Measurements from ENCODE around the gene HS6ST2. TPM values are rescaled to one million over a fixed set of nuclear protein-coding genes. Genes with fewer than 3 reads are reported as not detected.

Gene HS6ST2
- total RNA-seq, 2 experiments from 2014 or later = not detected

GRCh38 chrX:132855780-132856341 lies 102.6 kb downstream of the HS6ST2 start:
- H3K4me3 Mint-ChIP-seq = no peak overlapping the region
- no peak overlapping the region for H3K27ac Mint-ChIP-seq
- H3K27me3 Mint-ChIP-seq = peaks cover 8% of the 10 kb centered on the region
- peaks cover 35% of the 10 kb centered on the region for H3K4me1 Mint-ChIP-seq
- H3K36me3 Mint-ChIP-seq (ENCODE audit: low read depth) = peaks cover 13% of the 10 kb centered on the region
- CTCF ChIA-PET = no interaction called here
- no peak for DNase-seq
- H3K9me3 Mint-ChIP-seq = peaks cover 10% of the 10 kb centered on the region
- POLR2A ChIA-PET = no interaction called here

- no peak overlapping the region for H3K27ac Mint-ChIP-seq
- H3K4me3 Mint-ChIP-seq = no peak overlapping the region
- peaks cover 2% of the 10 kb centered on the region for H3K36me3 Mint-ChIP-seq (ENCODE audit: low read depth)
- no peak for DNase-seq
- CTCF ChIA-PET = interaction anchor here (0.8 kb wide), 1 partner anchor 12 kb away, joined by 3 read pairs; no protein-coding TSS in a partner anchor
- POLR2A ChIA-PET = no interaction called here
- H3K9me3 Mint-ChIP-seq = peaks cover 6% of the 10 kb centered on the region
- peaks cover 20% of the 10 kb centered on the region for H3K27me3 Mint-ChIP-seq
- H3K4me1 Mint-ChIP-seq = peaks cover 14% of the 10 kb centered on the region
These were observed 105.4 kb downstream of the HS6ST2 start for GRCh38 chrX:132853040-132853439.

DNA sequence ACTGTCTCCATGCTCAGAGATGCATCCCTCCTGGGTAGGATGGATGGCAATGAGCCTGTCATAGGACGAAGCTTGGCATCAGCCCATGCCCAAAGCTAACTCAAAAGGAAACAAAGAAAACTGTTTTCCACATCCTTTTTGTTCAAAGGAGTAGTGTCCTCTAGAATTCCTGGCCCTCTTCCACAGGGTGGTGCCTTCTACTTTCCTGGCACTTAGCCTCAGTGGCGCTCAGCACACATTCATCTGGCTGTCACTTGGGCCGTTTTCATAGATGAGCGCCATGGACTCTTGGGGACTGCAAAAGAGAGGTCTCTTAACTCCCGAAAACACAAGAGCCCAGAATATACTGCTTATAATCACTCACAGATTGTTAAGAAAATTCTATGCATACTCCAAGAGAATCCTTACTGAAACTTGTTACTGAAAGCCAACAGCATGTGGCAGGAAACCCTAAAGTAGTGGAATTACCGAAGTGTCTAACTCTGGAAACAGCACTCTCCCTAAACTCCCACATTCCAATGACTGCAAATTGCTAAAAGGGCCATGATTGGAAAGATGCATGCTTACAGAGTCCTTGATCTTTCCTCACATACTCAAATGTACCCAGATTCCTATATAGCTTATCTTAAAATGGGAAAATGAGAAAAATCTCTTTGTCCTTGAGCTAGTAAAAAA lies 110.0 kb downstream of the HS6ST2 start:
- Mint-ChIP-seq H3K4me3 (no peak overlapping the region), H3K27ac (no peak overlapping the region), H3K27me3 (peaks cover 28% of the 10 kb centered on the region), H3K4me1 (no peaks in the 10 kb centered on the region), H3K36me3 (ENCODE audit: low read depth) (no peaks in the 10 kb centered on the region), H3K9me3 (no peaks in the 10 kb centered on the region)
- CTCF ChIA-PET = no interaction called here
- no peak for DNase-seq
- POLR2A ChIA-PET = no interaction called here

- Mint-ChIP-seq H3K36me3 (ENCODE audit: low read depth) (no peaks in the 10 kb centered on the region), H3K27me3 (peaks cover 17% of the 10 kb centered on the region), H3K4me3 (no peak overlapping the region), H3K4me1 (no peaks in the 10 kb centered on the region), H3K9me3 (no peaks in the 10 kb centered on the region), H3K27ac (no peak overlapping the region)
- DNase-seq = no peak
- POLR2A ChIA-PET = no interaction called here
- CTCF ChIA-PET = no interaction called here
These were observed 115.1 kb downstream of the HS6ST2 start for GRCh38 chrX:132843363-132843762.

DNA sequence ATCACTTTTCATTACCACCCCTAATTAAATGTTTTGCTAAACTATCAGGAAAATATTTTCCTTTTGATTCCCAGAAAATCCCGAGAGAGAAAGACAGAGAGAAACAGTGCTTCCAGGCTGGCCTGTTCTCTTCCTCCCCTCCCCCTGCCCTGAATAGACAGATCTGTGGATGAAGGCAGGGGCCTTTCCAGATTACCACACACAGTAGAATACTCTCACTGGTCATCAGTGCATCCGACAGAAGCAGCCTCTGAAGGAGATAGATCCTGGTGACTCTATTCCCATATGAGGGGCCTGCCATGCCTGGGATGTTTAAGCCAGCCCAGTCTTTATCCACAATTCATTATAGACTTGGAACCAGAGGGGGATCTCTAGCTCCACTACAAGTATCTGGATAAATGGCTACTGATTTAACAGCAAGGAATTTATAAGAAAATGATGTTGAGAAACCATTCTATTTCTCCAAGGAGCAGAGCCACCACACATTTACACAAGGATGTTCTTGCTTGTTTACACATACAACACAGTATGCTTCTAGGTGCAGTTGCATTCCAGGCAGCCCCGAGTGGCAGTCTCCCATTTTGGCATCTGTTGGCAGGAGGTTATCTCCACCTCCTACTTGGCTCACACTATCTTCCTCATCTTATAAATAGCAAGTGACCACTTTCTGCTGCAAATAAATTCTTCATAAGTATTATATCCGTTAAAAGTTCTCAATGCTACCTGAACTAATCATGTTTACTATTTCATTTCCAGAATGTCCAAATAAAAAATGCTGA lies 115.8 kb downstream of the HS6ST2 start:
- CTCF ChIA-PET = no interaction called here
- POLR2A ChIA-PET = no interaction called here
- peaks cover 15% of the 10 kb centered on the region for H3K27me3 Mint-ChIP-seq

GRCh38 chrX:132837967-132838366 lies 120.5 kb downstream of the HS6ST2 start:
- H3K4me3 Mint-ChIP-seq = no peak overlapping the region
- H3K9me3 Mint-ChIP-seq = no peaks in the 10 kb centered on the region
- CTCF ChIA-PET = no interaction called here
- H3K36me3 Mint-ChIP-seq (ENCODE audit: low read depth) = no peaks in the 10 kb centered on the region
- H3K27ac Mint-ChIP-seq = no peak overlapping the region
- POLR2A ChIA-PET = no interaction called here
- H3K4me1 Mint-ChIP-seq = no peaks in the 10 kb centered on the region
- peaks cover 5% of the 10 kb centered on the region for H3K27me3 Mint-ChIP-seq
- no peak for DNase-seq

More for the DNA sequence above, 115.8 kb downstream of the HS6ST2 start:
- Mint-ChIP-seq H3K36me3 (ENCODE audit: low read depth) (no peaks in the 10 kb centered on the region), H3K4me1 (no peaks in the 10 kb centered on the region), H3K27ac (no peak overlapping the region), H3K9me3 (no peaks in the 10 kb centered on the region), H3K4me3 (no peak overlapping the region)
- no peak for DNase-seq

- H3K27ac Mint-ChIP-seq = no peak overlapping the region
- H3K9me3 Mint-ChIP-seq = no peaks in the 10 kb centered on the region
- POLR2A ChIA-PET = no interaction called here
These were observed 121.3 kb downstream of the HS6ST2 start for GRCh38 chrX:132837126-132837525.

GRCh38 chrX:132836471-132836870 lies 122.0 kb downstream of the HS6ST2 start:
- POLR2A ChIA-PET = no interaction called here

More at GRCh38 chrX:132837126-132837525, 121.3 kb downstream of the HS6ST2 start:
- CTCF ChIA-PET = no interaction called here
- Mint-ChIP-seq H3K36me3 (ENCODE audit: low read depth) (no peaks in the 10 kb centered on the region), H3K27me3 (peaks cover 5% of the 10 kb centered on the region), H3K4me1 (no peaks in the 10 kb centered on the region), H3K4me3 (no peak overlapping the region)
- no peak for DNase-seq

GRCh38 chrX:132834741-132835140 lies 123.7 kb downstream of the HS6ST2 start:
- no peaks in the 10 kb centered on the region for H3K27me3 Mint-ChIP-seq
- CTCF ChIA-PET = no interaction called here
- H3K4me3 Mint-ChIP-seq = no peak overlapping the region

More at GRCh38 chrX:132836471-132836870, 122.0 kb downstream of the HS6ST2 start:
- no peak overlapping the region for H3K27ac Mint-ChIP-seq
- H3K27me3 Mint-ChIP-seq = peaks cover 5% of the 10 kb centered on the region
- DNase-seq = no peak
- H3K9me3 Mint-ChIP-seq = no peaks in the 10 kb centered on the region
- H3K36me3 Mint-ChIP-seq (ENCODE audit: low read depth) = no peaks in the 10 kb centered on the region
- H3K4me3 Mint-ChIP-seq = no peak overlapping the region
- no peaks in the 10 kb centered on the region for H3K4me1 Mint-ChIP-seq
- CTCF ChIA-PET = no interaction called here

DNA sequence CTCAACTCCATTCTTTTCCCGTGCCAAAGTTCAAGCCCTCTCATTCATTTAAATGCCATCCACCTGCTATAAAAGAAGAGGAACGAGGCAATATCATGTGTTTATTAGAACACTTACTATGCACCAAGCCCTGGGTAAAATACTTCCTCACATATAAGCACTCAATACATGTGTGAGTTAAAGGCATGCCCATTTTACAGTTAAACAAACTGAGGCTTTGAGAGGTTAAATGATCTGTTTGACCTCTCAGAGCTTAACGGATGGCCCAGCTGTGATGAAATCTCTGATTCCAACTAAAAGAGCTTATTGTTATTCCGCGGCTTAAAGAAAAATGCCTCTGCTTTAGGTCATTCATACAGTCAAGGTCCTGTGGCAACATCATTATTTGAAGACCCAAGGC lies 124.3 kb downstream of the HS6ST2 start:
- H3K27ac Mint-ChIP-seq = no peak overlapping the region
- ChIA-PET POLR2A (no interaction called here), CTCF (interaction anchor here (0.6 kb wide), 1 partner anchor 10 kb away, joined by 3 read pairs; no protein-coding TSS in a partner anchor)
- H3K9me3 Mint-ChIP-seq = no peaks in the 10 kb centered on the region
- no peaks in the 10 kb centered on the region for H3K27me3 Mint-ChIP-seq
- no peak overlapping the region for H3K4me3 Mint-ChIP-seq
- DNase-seq = no peak
- no peaks in the 10 kb centered on the region for H3K36me3 Mint-ChIP-seq (ENCODE audit: low read depth)
- H3K4me1 Mint-ChIP-seq = no peaks in the 10 kb centered on the region

More at GRCh38 chrX:132834741-132835140, 123.7 kb downstream of the HS6ST2 start:
- DNase-seq = no peak
- H3K27ac Mint-ChIP-seq = no peak overlapping the region
- H3K4me1 Mint-ChIP-seq = no peaks in the 10 kb centered on the region
- H3K36me3 Mint-ChIP-seq (ENCODE audit: low read depth) = no peaks in the 10 kb centered on the region
- POLR2A ChIA-PET = no interaction called here
- H3K9me3 Mint-ChIP-seq = no peaks in the 10 kb centered on the region

DNA sequence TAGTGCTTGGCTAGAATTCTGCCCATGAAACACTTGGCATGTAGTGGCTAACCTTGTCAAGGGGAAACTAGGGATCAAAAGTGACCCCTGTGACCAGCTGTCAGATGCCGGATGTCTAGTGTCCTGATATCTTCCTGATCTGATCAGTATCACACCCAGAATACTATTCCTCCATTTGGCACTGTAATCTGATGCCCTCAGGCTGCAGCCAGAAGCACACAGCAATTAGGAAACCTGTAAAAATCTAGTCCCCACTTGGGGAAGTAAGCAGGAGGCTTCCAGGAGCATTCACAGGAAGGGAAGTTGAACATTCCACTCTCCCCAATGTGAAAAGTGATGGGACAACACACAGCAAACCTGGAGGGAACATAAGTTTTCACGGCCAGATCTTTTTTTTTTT lies 125.1 kb downstream of the HS6ST2 start:
- DNase-seq = no peak
- Mint-ChIP-seq H3K27ac (no peak overlapping the region), H3K4me1 (no peaks in the 10 kb centered on the region), H3K4me3 (no peak overlapping the region), H3K9me3 (no peaks in the 10 kb centered on the region), H3K36me3 (ENCODE audit: low read depth) (no peaks in the 10 kb centered on the region), H3K27me3 (no peaks in the 10 kb centered on the region)
- POLR2A ChIA-PET = no interaction called here
- CTCF ChIA-PET = interaction anchor here (0.7 to 1.0 kb wide), 3 partner anchors 10 to 179 kb away, joined by 3 read pairs; no protein-coding TSS in a partner anchor

- ChIA-PET POLR2A (no interaction called here), CTCF (interaction anchor here (1.2 kb wide), 1 partner anchor 8 kb away, joined by 4 read pairs; no protein-coding TSS in a partner anchor)
- Mint-ChIP-seq H3K4me1 (no peaks in the 10 kb centered on the region), H3K27ac (no peak overlapping the region), H3K4me3 (no peak overlapping the region), H3K9me3 (no peaks in the 10 kb centered on the region), H3K36me3 (ENCODE audit: low read depth) (no peaks in the 10 kb centered on the region), H3K27me3 (no peaks in the 10 kb centered on the region)
- no peak for DNase-seq
These were observed 127.0 kb downstream of the HS6ST2 start for GRCh38 chrX:132831336-132831973.

DNA sequence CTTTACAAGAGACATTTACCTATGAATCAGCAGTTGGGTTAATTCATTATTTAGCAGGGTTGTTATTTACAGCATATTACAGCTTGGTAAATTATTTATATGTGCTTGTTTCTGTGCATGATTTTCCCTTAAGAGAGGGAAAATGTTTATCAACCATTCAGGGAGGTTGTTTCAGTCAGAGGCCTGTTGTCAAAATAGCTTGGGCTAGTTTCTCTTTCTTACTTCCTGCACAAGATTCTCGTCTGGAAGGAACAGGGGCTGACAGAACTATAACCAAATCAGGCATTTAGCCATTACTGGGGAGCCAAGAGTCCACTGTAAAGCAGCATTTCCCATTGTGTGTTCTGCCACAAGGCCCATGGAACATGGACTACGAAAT lies 135.8 kb downstream of the HS6ST2 start:
- no peaks in the 10 kb centered on the region for H3K36me3 Mint-ChIP-seq (ENCODE audit: low read depth)
- no peak overlapping the region for H3K4me3 Mint-ChIP-seq
- H3K9me3 Mint-ChIP-seq = no peaks in the 10 kb centered on the region

More for the DNA sequence above, 135.8 kb downstream of the HS6ST2 start:
- POLR2A ChIA-PET = no interaction called here
- Mint-ChIP-seq H3K27me3 (no peaks in the 10 kb centered on the region), H3K27ac (no peak overlapping the region), H3K4me1 (no peaks in the 10 kb centered on the region)
- DNase-seq = no peak
- CTCF ChIA-PET = interaction anchor here (1.5 kb wide), 1 partner anchor 9 kb away, joined by 4 read pairs; no protein-coding TSS in a partner anchor
